IMR-90 (cell line): ENCODE measurements around the gene ARHGAP24. TPM values are rescaled to one million over a fixed set of nuclear protein-coding genes. Genes with fewer than 3 reads are reported as not detected.

Experiments
- ATAC-seq: fragments of 200-7000 bp; cut with Tn5 transposase; 2 replicates; pipeline ENCODE4 v1.9.1; 2020; ENCODE audit warnings: low read depth, mild to moderate bottlenecking, moderate library complexity
- BruUV-seq: library from RNA; stranded (reverse); fragments of 400-500 nt; replicated peaks from 2 replicates; lab custom pipeline; 2021; lab: Mats Ljungman, UMichigan
- CTCF ChIA-PET: fragments of 300-600 bp; formaldehyde crosslinking; extraction: SDS; loops from one replicate; lab custom pipeline; 2021; ENCODE audit warnings: antibody characterized with exemption; lab: Yijun Ruan, JAX
- POLR2A ChIA-PET: fragments of 300-600 bp; sonication (Branson Sonifier 250); formaldehyde crosslinking; loops from one replicate; lab custom pipeline; 2022; ENCODE audit warnings: antibody characterized with exemption; ENCODE audit not compliant: unreplicated experiment; lab: Charles Lee
- DNase-seq: peaks from one replicate; pipeline ENCODE4 v3.0.0; 2013
- H2AFZ ChIP-seq: replicated peaks from 2 replicates; pipeline ENCODE3; 2013; ENCODE audit warnings: low read length, mild to moderate bottlenecking; ENCODE audit not compliant: poor library complexity
- H2AK5ac ChIP-seq: 2 replicates; pipeline ENCODE4 v1.6.1; 2013; ENCODE audit warnings: low read depth, low read length, inconsistent platforms
- H2AK9ac ChIP-seq: replicated peaks from 2 replicates; pipeline ENCODE3; 2013; ENCODE audit warnings: mild to moderate bottlenecking, low read depth, low read length, moderate library complexity; ENCODE audit not compliant: poor library complexity
- H2BK120ac ChIP-seq: 2 replicates; pipeline ENCODE4 v1.6.1; 2013; ENCODE audit warnings: low read depth, low read length, inconsistent platforms
- H2BK15ac ChIP-seq: 3 replicates; pipeline ENCODE4 v1.6.1; 2013; ENCODE audit warnings: low read depth, low read length, inconsistent platforms
- H2BK20ac ChIP-seq: 2 replicates; pipeline ENCODE4 v1.6.1; 2013; ENCODE audit warnings: low read depth, mild to moderate bottlenecking, inconsistent platforms, low read length, moderate library complexity
- H2BK5ac ChIP-seq: 2 replicates; pipeline ENCODE4 v1.6.1; 2013; ENCODE audit warnings: mild to moderate bottlenecking, low read depth, low read length, inconsistent platforms; ENCODE audit not compliant: poor library complexity, severe bottlenecking
- H3K14ac ChIP-seq: replicated peaks from 2 replicates; pipeline ENCODE4 v1.6.1; 2013; ENCODE audit warnings: low read depth, low read length, inconsistent platforms
- H3K18ac ChIP-seq: 2 replicates; pipeline ENCODE4 v1.6.1; 2013; ENCODE audit warnings: low read depth, low read length, control low read depth
- H3K23ac ChIP-seq: 2 replicates; pipeline ENCODE4 v1.6.1; 2013; ENCODE audit warnings: low read depth, low read length, inconsistent platforms
- H3K27ac ChIP-seq: 2 replicates; pipeline ENCODE4 v1.5.1; 2013; ENCODE audit warnings: mild to moderate bottlenecking, control low read depth, low read length; ENCODE audit not compliant: insufficient read depth
- H3K27me3 ChIP-seq: 2 replicates; pipeline ENCODE4 v1.6.1; 2013; ENCODE audit warnings: low read length; ENCODE audit not compliant: control insufficient read depth, insufficient read depth
- H3K36me3 ChIP-seq: 2 replicates; pipeline ENCODE4 v1.6.1; 2013; ENCODE audit warnings: low read length, mixed read lengths; ENCODE audit not compliant: control insufficient read depth, insufficient read depth
- H3K4ac ChIP-seq: 2 replicates; pipeline ENCODE4 v1.6.1; 2013; ENCODE audit warnings: low read depth, low read length, inconsistent platforms
- H3K4me1 ChIP-seq: 2 replicates; pipeline ENCODE4 v1.6.1; 2013; ENCODE audit warnings: low read length, mixed read lengths; ENCODE audit not compliant: control insufficient read depth, insufficient read depth
- H3K4me2 ChIP-seq: 2 replicates; pipeline ENCODE4 v1.6.1; 2013; ENCODE audit warnings: low read depth, mild to moderate bottlenecking, control low read depth, low read length, moderate library complexity
- H3K4me3 ChIP-seq: 2 replicates; pipeline ENCODE4 v1.5.1; 2013; ENCODE audit warnings: low read depth, mild to moderate bottlenecking, control low read depth, low read length, moderate library complexity; ENCODE audit not compliant: insufficient read depth
- H3K56ac ChIP-seq: 2 replicates; pipeline ENCODE4 v1.6.1; 2013; ENCODE audit warnings: low read length, inconsistent platforms; ENCODE audit not compliant: insufficient read depth; ENCODE audit errors: extremely low read depth
- H3K79me1 ChIP-seq, 2 experiments: 2 replicates each; pipeline ENCODE4 v1.6.1; 2013; ENCODE audit warnings: low read length in 2 of 2, inconsistent platforms in 1 of 2, low read depth in 1 of 2
- H3K9ac ChIP-seq: 2 replicates; pipeline ENCODE4 v1.6.1; 2013; ENCODE audit warnings: low read depth, low read length, control low read depth
- H3K9me1 ChIP-seq: 2 replicates; pipeline ENCODE4 v1.6.1; 2013; ENCODE audit warnings: low read length, inconsistent platforms; ENCODE audit not compliant: insufficient read depth
- H3K9me3 ChIP-seq: 2 replicates; pipeline ENCODE4 v1.6.1; 2013; ENCODE audit warnings: low read length; ENCODE audit not compliant: control insufficient read depth, insufficient read depth
- H4K20me1 ChIP-seq: 2 replicates; pipeline ENCODE4 v1.6.1; 2013; ENCODE audit warnings: low read length, inconsistent platforms; ENCODE audit not compliant: insufficient read depth
- H4K5ac ChIP-seq: 2 replicates; pipeline ENCODE4 v1.6.1; 2013; ENCODE audit warnings: mild to moderate bottlenecking, low read depth, low read length, control low read depth
- H4K8ac ChIP-seq, 2 experiments: 2 replicates each; pipeline ENCODE4 v1.6.1; 2013; ENCODE audit warnings: low read depth in 2 of 2, low read length in 2 of 2, control low read depth in 1 of 2, inconsistent platforms in 1 of 2
- H4K91ac ChIP-seq: 2 replicates; pipeline ENCODE4 v1.6.1; 2013; ENCODE audit warnings: low read depth, low read length, inconsistent platforms; ENCODE audit not compliant: insufficient read depth
- CEBPB ChIP-seq: IDR thresholded peaks from 2 replicates; pipeline ENCODE4 v1.6.1; 2012; ENCODE audit warnings: low read depth, low read length, improper control_type of control experiment
- CHD1 ChIP-seq: IDR thresholded peaks from 2 replicates; pipeline ENCODE4 v1.6.1; 2012; ENCODE audit warnings: low read depth, low read length, improper control_type of control experiment
- FOS ChIP-seq: fragments of 150-350 bp; IDR thresholded peaks from 2 replicates; pipeline ENCODE4 v1.6.1; 2016; ENCODE audit warnings: low read depth, low read length
- MAFK ChIP-seq: IDR thresholded peaks from 2 replicates; pipeline ENCODE4 v1.6.1; 2012; ENCODE audit warnings: low read depth, low read length, improper control_type of control experiment
- MAZ ChIP-seq: IDR thresholded peaks from 2 replicates; pipeline ENCODE4 v1.6.1; 2012; ENCODE audit warnings: low read depth, mild to moderate bottlenecking, low read length, improper control_type of control experiment, moderate library complexity, borderline replicate concordance
- MXI1 ChIP-seq: IDR thresholded peaks from 2 replicates; pipeline ENCODE4 v1.6.1; 2012; ENCODE audit warnings: low read depth, mild to moderate bottlenecking, low read length, moderate library complexity, borderline replicate concordance
- NFE2L2 ChIP-seq: fragments of 150-350 bp; IDR thresholded peaks from 2 replicates; pipeline ENCODE4 v1.6.1; 2016; ENCODE audit warnings: low read depth, mild to moderate bottlenecking, low read length
- POLR2A ChIP-seq: IDR thresholded peaks from 2 replicates; pipeline ENCODE4 v1.6.1; 2012; ENCODE audit warnings: mild to moderate bottlenecking, low read depth, low read length
- RAD21 ChIP-seq: IDR thresholded peaks from 2 replicates; pipeline ENCODE4 v1.6.1; 2012; ENCODE audit warnings: low read length, improper control_type of control experiment
- RCOR1 ChIP-seq: IDR thresholded peaks from 2 replicates; pipeline ENCODE4 v1.6.1; 2012; ENCODE audit warnings: mild to moderate bottlenecking, low read length, improper control_type of control experiment; ENCODE audit not compliant: insufficient replicate concordance
- RFX5 ChIP-seq: IDR thresholded peaks from 2 replicates; pipeline ENCODE4 v1.8.0; 2012; ENCODE audit warnings: low read depth, mild to moderate bottlenecking, low read length, moderate library complexity
- SMC3 ChIP-seq: fragments of 150-350 bp; IDR thresholded peaks from 2 replicates; pipeline ENCODE4 v1.6.1; 2016; ENCODE audit warnings: low read depth, mild to moderate bottlenecking, antibody characterized with exemption, low read length, moderate library complexity
- WGBS, 2 experiments: methylation state at CpG; one replicate each; pipeline versions ENCODE4 v1.1.5 to v1.1.7; 2013; ENCODE audit warnings: missing lambda C conversion rate in 2 of 2; ENCODE audit not compliant: insufficient read length in 1 of 2; ENCODE audit errors: extremely low coverage in 2 of 2; 5-methylcytosine and 5-hydroxymethylcytosine counted together
- dilution Hi-C: fragments of 300-500 bp; cut with HindIII; formaldehyde crosslinking; loops from one replicate; pipeline ENCODE4 v1.14.3; 2018; ENCODE audit warnings: low sequenced_read_pairs; ENCODE audit not compliant: unreplicated experiment
- in situ Hi-C: fragments of 300-500 bp; cut with MboI; formaldehyde crosslinking; loops from 3 replicates; pipeline ENCODE4 v1.14.3; 2019; ENCODE audit warnings: low sequenced_read_pairs, inconsistent platforms, mixed read lengths
- intact Hi-C: fragments of 100-400 bp; cut with micrococcal nuclease; formaldehyde crosslinking; loops from 2 replicates; pipeline ENCODE4 v1.10.0; 2022
- polyA plus RNA-seq, 3 experiments: library from polyadenylated mRNA; depleted of rRNA; stranded (reverse); fragments of >200 nt; gene quantifications; 2 replicates each; pipeline ENCODE4 v1.2.3, GENCODE V29; 2012; ENCODE audit warnings: low replicate concordance in 1 of 3
- total RNA-seq: library from RNA; depleted of rRNA; stranded (reverse); fragments of >200 nt; gene quantifications from 2 replicates; pipeline ENCODE4 v1.2.3, GENCODE V29; 2012
- TF ChIP-seq, protein P1 (sequence below): fragments of 150-350 bp; IDR thresholded peaks from 2 replicates; pipeline ENCODE4 v1.6.1; 2017; ENCODE audit warnings: mild to moderate bottlenecking, antibody characterized with exemption, low read length, low read depth
- TF ChIP-seq, protein P2 (sequence below): conservative IDR thresholded peaks from 2 replicates; pipeline ENCODE4 v1.5.1; 2012; ENCODE audit warnings: mild to moderate bottlenecking, low read depth, low read length, improper control_type of control experiment

Gene ARHGAP24
- total and polyA plus RNA-seq, 2 of the 4 experiments (the other 2 are of a cell fraction), result 11.9 to 24.0 TPM

DNA sequence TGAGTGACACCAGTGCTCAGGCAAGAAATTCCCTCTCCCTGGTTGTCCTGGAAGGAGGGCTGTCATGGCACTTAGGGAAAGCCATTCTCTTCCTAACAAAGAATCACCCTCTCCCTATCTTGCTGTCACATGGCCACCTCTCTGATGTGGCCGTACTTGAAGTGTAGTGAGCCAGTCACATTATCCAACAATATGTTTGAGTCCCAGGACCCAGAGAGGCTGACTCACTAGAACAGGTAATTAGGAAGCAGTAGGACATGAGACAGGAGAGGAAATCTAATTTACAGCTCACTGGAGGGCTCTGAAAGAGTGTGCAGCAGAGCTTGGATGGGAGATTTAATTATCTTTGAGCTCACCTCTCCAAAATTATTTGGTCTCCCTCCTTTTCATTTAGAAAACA lies 299.1 kb downstream of the ARHGAP24 start:
- peaks cover 7% of the 10 kb centered on the region; the same call in 1 of the 2 replicates for H3K4me1 ChIP-seq
- DNase-seq (no peak), ATAC-seq (no peak)
- H3K56ac ChIP-seq, result no peak overlapping the region
- H3K23ac ChIP-seq, result 0 out of 2 replicates have a peak overlapping the region, but pooled peaks have one; percentile 49
- H2BK5ac ChIP-seq, result no peak overlapping the region
- CTCF ChIA-PET, result no interaction called here
- H3K14ac ChIP-seq, result 0 out of 2 replicates have a peak overlapping the region, but pooled peaks have one; percentile 48
- H2BK15ac ChIP-seq, result 0 out of 3 replicates have a peak overlapping the region, but pooled peaks have one; percentile 49
- no peak overlapping the region for H2AK9ac ChIP-seq
- H2BK20ac ChIP-seq, result no peak overlapping the region; the same call in 1 of the 2 replicates
- H3K9me3 ChIP-seq, result no peaks in the 10 kb centered on the region
- no peak overlapping the region for H3K4me2 ChIP-seq
- POLR2A ChIA-PET, result no interaction called here
- H2AFZ ChIP-seq, result no peak overlapping the region
- WGBS, 2 experiments, result no CpG with 5 or more reads among the region's 1 CpG
- TF ChIP-seq MXI1 (no peak), RAD21 (no peak), FOS (no peak), RFX5 (no peak), CEBPB (no peak), CHD1 (no peak), MAFK (no peak), POLR2A (no peak), RCOR1 (no peak), NFE2L2 (no peak), SMC3 (no peak), MAZ (no peak)
- TF ChIP-seq, protein P1, sequence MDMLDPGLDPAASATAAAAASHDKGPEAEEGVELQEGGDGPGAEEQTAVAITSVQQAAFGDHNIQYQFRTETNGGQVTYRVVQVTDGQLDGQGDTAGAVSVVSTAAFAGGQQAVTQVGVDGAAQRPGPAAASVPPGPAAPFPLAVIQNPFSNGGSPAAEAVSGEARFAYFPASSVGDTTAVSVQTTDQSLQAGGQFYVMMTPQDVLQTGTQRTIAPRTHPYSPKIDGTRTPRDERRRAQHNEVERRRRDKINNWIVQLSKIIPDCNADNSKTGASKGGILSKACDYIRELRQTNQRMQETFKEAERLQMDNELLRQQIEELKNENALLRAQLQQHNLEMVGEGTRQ, result no peak
- TF ChIP-seq, protein P2, sequence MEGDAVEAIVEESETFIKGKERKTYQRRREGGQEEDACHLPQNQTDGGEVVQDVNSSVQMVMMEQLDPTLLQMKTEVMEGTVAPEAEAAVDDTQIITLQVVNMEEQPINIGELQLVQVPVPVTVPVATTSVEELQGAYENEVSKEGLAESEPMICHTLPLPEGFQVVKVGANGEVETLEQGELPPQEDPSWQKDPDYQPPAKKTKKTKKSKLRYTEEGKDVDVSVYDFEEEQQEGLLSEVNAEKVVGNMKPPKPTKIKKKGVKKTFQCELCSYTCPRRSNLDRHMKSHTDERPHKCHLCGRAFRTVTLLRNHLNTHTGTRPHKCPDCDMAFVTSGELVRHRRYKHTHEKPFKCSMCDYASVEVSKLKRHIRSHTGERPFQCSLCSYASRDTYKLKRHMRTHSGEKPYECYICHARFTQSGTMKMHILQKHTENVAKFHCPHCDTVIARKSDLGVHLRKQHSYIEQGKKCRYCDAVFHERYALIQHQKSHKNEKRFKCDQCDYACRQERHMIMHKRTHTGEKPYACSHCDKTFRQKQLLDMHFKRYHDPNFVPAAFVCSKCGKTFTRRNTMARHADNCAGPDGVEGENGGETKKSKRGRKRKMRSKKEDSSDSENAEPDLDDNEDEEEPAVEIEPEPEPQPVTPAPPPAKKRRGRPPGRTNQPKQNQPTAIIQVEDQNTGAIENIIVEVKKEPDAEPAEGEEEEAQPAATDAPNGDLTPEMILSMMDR, result no peak
- peaks cover 3% of the 10 kb centered on the region; the same call in 1 of the 2 replicates for H3K9me1 ChIP-seq
- peak overlapping the region; percentile 29; the same call in 1 of the 2 replicates for H2BK120ac ChIP-seq
- dilution Hi-C loops, result no loop called here
- peaks cover 0 to 6% of the 10 kb centered on the region in 2 experiments; a peak in 1 of 4 replicates for H3K79me1 ChIP-seq
- no TSS peak for BruUV-seq
- H2AK5ac ChIP-seq, result peak overlapping the region; percentile 58; the same call in 1 of the 2 replicates
- H4K91ac ChIP-seq, result no peak overlapping the region
- no peaks in the 10 kb centered on the region for H3K27me3 ChIP-seq
- intact Hi-C loops, result no loop called here
- in situ Hi-C loops, result no loop called here
- H3K36me3 ChIP-seq, result no peaks in the 10 kb centered on the region
- no peak overlapping the region for H3K27ac ChIP-seq
- no peak overlapping the region for H3K9ac ChIP-seq
- no peak overlapping the region for H4K5ac ChIP-seq
- H3K18ac ChIP-seq, result no peak overlapping the region
- H3K4me3 ChIP-seq, result no peak overlapping the region
- no peaks in the 10 kb centered on the region for H4K20me1 ChIP-seq
- H4K8ac ChIP-seq, result no peak overlapping the region
- peak overlapping the region; percentile 30 for H3K4ac ChIP-seq
